Mucosa of stomach (tissue), 1 donor: ENCODE measurements around the gene CCDC33.

Experiments
- H3K27me3 ChIP-seq: one replicate; pipeline ENCODE4 v1.7.0; 2013; ENCODE audit warnings: mild to moderate bottlenecking, low read length; ENCODE audit not compliant: control insufficient read depth, insufficient read depth
- H3K36me3 ChIP-seq: one replicate; pipeline ENCODE4 v1.7.0; 2013; ENCODE audit warnings: low read length; ENCODE audit not compliant: control insufficient read depth, insufficient read depth
- H3K4me1 ChIP-seq: one replicate; pipeline ENCODE4 v1.7.0; 2013; ENCODE audit warnings: mild to moderate bottlenecking, low read length; ENCODE audit not compliant: control insufficient read depth, insufficient read depth
- H3K4me3 ChIP-seq: one replicate; pipeline ENCODE4 v1.7.0; 2013; ENCODE audit warnings: low read length
- H3K9ac ChIP-seq: one replicate; pipeline ENCODE4 v1.7.0; 2013; ENCODE audit warnings: mild to moderate bottlenecking, low read length, moderate library complexity
- H3K9me3 ChIP-seq: one replicate; pipeline ENCODE4 v1.7.0; 2013; ENCODE audit warnings: mild to moderate bottlenecking, low read length, moderate library complexity; ENCODE audit not compliant: control insufficient read depth
- donor health status: Pancreatic carcinoma.

Gene CCDC33

DNA sequence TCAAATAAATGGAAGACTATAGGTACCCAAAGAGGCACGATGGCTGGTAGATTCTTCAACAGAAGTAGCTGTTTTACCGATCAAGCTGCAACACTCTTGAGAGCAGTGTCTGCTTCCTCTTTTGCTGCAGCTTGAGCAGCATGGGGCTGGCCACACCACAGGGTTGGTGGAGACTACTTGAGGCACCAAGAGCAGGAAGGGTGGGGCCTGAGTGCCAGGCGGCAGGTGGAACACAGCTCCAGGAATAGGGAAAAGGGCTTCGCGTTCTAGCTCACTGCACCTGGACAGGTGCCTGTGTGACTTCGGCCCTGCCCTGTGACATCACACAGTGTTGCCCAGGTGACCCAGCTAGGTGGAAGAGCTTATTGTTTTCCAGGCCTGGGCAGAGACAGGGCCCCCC lies at the start of gene CCDC33:
TSS of gene CCDC33 (plus strand) at position 365 of the 400 bp plus-strand sequence. CDS start 394 bp downstream, outside the sequence.
- Histone ChIP-seq H3K36me3 (no peaks in the 10 kb centered on the region), H3K9ac (no peak within 1 kb of the TSS), H3K9me3 (no peaks in the 10 kb centered on the region), H3K27me3 (no peaks in the 10 kb centered on the region), H3K4me3 (no peak within 1 kb of the TSS), H3K4me1 (peaks cover 51% of the 10 kb centered on the region)

GRCh38 chr15:74188216-74188615 lies 47.9 kb upstream of the CCDC33 start:
- Histone ChIP-seq H3K9me3 (no peaks in the 10 kb centered on the region), H3K27me3 (no peaks in the 10 kb centered on the region), H3K4me1 (no peaks in the 10 kb centered on the region), H3K4me3 (no peak overlapping the region), H3K36me3 (no peaks in the 10 kb centered on the region), H3K9ac (no peak overlapping the region)

DNA sequence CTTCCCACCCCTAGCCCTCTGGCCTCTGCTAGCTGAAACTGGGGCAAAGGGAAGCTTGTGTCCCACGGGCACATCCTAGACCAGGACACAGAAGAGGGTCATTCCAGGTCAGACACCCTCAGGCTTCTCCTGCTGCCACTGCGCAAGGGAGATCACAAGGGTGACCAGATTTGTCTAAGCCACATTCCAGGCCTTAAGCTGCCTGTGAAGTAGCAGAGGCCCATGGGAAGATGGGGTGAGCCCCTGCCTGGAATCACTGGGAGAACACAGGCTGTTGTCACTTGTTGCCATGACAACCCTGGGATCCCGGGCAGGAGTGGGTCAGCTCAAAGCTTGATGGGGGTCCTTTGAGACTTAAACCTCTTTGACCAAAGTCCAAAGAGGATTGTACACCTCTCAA lies 44.3 kb upstream of the CCDC33 start:
- peaks cover 10% of the 10 kb centered on the region for H3K4me1 ChIP-seq
- no peaks in the 10 kb centered on the region for H3K9me3 ChIP-seq
- no peak overlapping the region for H3K9ac ChIP-seq
- no peaks in the 10 kb centered on the region for H3K27me3 ChIP-seq
- no peaks in the 10 kb centered on the region for H3K36me3 ChIP-seq
- no peak overlapping the region for H3K4me3 ChIP-seq

DNA sequence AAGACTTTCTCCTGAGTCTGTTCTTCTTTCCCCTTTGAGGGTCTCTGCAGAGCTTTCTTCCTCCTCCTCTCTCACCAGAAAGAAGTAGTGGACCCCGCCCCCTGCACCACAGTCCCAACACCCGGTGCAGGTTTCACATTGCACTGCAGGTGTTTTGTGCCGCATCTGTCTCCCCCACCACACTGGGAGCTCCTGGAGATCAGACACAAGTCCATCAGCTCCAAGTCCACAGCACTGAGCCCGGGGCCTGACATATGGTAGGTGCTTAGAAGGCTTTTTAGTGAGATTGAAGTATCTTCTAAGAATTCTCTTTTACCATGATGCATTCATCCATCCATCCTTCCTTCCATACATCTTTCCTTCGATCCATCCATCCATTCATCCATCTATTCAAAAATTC lies 43.4 kb upstream of the CCDC33 start:
- Histone ChIP-seq H3K27me3 (no peaks in the 10 kb centered on the region), H3K9ac (no peak overlapping the region), H3K9me3 (no peaks in the 10 kb centered on the region), H3K4me3 (no peak overlapping the region), H3K4me1 (peaks cover 10% of the 10 kb centered on the region), H3K36me3 (no peaks in the 10 kb centered on the region)

DNA sequence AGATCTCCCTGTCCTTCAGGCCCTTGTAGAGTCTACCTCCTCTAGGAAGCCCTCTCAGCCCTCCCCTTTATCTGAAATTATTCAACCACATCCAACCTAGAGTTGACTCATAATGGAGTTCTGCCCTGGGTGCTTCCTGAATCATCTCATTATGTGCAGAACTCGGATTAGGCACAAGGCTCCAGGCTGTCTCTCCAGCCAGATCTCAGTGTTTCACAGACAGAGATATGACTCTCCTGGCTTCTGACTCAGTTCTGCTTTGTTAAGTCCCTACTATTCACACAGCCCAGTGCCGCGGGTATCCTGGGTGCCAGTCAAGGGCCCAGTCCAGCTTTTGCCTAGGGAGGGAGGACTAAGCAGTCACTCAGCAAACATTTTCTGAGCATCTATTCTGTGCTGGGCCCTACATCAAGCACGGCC lies 42.8 kb upstream of the CCDC33 start:
- H3K9me3 ChIP-seq, result no peaks in the 10 kb centered on the region
- no peak overlapping the region for H3K4me3 ChIP-seq
- peaks cover 10% of the 10 kb centered on the region for H3K4me1 ChIP-seq
- H3K27me3 ChIP-seq, result no peaks in the 10 kb centered on the region
- H3K9ac ChIP-seq, result no peak overlapping the region
- no peaks in the 10 kb centered on the region for H3K36me3 ChIP-seq

DNA sequence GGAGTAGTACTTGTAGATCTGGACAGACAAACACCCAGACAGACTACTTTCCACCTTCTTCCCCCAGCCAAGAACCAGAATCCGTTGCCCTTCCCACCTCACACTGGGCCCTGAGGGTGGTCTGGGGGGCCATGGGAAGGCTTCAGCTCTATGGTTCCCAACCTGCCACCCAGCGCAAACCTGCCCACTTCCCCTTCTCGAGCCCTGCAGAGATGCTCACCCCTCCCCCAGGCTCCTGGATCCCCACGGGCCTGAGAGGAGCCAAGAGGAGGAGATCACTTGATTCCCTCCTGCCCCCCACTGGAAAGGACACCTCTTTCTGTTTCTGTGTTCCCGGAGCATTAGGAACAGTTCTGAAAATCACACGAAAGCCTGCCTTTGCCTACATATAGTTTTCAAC lies 42.2 kb upstream of the CCDC33 start:
- no peaks in the 10 kb centered on the region for H3K27me3 ChIP-seq
- no peaks in the 10 kb centered on the region for H3K36me3 ChIP-seq
- H3K4me3 ChIP-seq, result no peak overlapping the region
- no peaks in the 10 kb centered on the region for H3K9me3 ChIP-seq
- H3K4me1 ChIP-seq, result peaks cover 10% of the 10 kb centered on the region
- no peak overlapping the region for H3K9ac ChIP-seq

- Histone ChIP-seq H3K9ac (no peak overlapping the region), H3K9me3 (no peaks in the 10 kb centered on the region), H3K4me3 (no peak overlapping the region), H3K36me3 (no peaks in the 10 kb centered on the region), H3K27me3 (no peaks in the 10 kb centered on the region), H3K4me1 (peaks cover 10% of the 10 kb centered on the region)
These were observed 41.3 kb upstream of the CCDC33 start for GRCh38 chr15:74194572-74195559.

DNA sequence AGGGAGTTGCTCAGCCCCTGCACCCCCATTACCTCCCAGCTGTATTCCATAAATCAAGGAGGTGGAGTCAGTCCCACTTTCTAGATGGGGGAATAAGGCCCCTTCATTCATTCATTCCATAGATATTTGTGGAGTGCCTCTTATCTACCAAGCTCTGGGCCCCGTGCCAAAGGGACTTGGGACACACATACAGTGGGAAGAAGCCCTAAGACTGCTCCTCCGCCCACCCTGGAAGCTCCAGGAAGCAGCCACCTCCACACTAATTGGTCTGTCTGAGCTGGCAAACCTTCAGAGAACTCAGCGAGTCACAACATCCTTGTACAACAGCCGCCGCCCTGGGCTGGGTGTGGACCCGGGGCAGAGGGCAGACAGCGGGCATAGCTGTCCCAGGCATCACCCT lies 40.0 kb upstream of the CCDC33 start:
- Histone ChIP-seq H3K4me3 (no peak overlapping the region), H3K36me3 (no peaks in the 10 kb centered on the region), H3K27me3 (no peaks in the 10 kb centered on the region), H3K9ac (no peak overlapping the region), H3K9me3 (no peaks in the 10 kb centered on the region), H3K4me1 (peaks cover 10% of the 10 kb centered on the region)

DNA sequence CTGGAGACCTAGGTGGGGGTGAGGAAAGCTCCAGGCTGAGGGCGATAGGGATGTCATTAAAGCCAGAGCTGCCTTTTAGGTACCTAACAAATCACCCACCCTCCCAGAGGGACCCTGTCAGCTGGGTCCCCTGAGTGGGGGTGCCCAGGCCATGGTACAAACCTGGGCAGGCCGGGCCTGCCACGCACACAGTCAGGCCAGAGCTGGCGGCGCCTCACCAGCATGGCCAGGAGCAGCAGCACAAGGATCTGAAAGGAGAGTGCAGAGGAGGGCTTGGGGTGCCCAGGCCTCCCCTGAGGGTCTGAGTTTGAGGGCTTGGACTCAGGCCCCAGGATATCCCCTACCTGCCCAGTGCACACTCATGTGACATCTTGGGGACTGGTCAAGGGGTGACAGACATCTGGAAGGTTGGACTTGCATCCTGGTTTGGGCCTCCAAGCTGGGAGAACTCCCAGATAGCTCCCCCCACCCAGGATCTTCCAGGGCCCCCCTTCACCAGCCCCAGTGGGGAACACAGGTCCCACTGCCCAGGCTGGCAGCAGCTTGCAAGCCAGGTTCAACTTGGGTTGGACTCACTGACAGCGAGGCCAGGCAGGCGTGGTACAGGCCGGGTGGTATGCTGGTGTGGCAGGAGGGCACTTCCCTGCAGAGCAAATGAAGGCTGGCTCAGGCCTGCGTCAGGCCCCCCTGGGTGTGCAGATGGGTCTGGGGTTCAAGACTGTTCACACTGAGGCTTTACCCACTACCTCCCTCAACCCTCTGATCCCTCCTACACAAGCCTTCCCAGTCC lies 38.8 kb upstream of the CCDC33 start:
- H3K4me1 ChIP-seq, result peaks cover 11% of the 10 kb centered on the region
- no peak overlapping the region for H3K4me3 ChIP-seq
- peaks cover 10% of the 10 kb centered on the region for H3K27me3 ChIP-seq
- H3K36me3 ChIP-seq, result no peaks in the 10 kb centered on the region
- no peaks in the 10 kb centered on the region for H3K9me3 ChIP-seq
- H3K9ac ChIP-seq, result no peak overlapping the region

GRCh38 chr15:74199297-74199652 lies 36.9 kb upstream of the CCDC33 start:
- H3K4me1 ChIP-seq, result peaks cover 21% of the 10 kb centered on the region
- H3K9ac ChIP-seq, result no peak overlapping the region
- no peak overlapping the region for H3K4me3 ChIP-seq
- peaks cover 25% of the 10 kb centered on the region for H3K27me3 ChIP-seq
- H3K36me3 ChIP-seq, result no peaks in the 10 kb centered on the region
- no peaks in the 10 kb centered on the region for H3K9me3 ChIP-seq

DNA sequence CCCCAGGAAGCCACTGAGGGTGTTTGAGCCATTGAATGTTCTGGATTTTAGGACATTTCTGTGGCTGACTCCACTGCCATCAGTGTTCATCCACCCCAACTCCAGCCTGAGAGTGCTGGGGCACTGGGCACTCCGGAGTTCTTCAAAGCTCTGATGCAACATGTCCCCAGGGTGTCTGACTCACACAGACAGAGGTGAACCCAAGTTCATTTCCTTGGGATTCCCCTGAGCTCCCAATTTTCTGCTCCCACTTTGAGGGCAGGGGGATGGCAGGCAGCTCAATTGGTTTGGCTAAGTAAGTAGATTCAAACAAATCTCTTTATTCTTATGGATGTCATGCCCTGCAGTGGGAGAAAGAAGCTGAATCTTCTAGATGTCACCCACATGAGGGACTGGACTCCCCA lies 35.7 kb upstream of the CCDC33 start:
- no peak overlapping the region for H3K9ac ChIP-seq
- peaks cover 25% of the 10 kb centered on the region for H3K27me3 ChIP-seq
- H3K4me1 ChIP-seq, result peaks cover 21% of the 10 kb centered on the region
- no peaks in the 10 kb centered on the region for H3K36me3 ChIP-seq
- H3K9me3 ChIP-seq, result no peaks in the 10 kb centered on the region
- H3K4me3 ChIP-seq, result no peak overlapping the region

DNA sequence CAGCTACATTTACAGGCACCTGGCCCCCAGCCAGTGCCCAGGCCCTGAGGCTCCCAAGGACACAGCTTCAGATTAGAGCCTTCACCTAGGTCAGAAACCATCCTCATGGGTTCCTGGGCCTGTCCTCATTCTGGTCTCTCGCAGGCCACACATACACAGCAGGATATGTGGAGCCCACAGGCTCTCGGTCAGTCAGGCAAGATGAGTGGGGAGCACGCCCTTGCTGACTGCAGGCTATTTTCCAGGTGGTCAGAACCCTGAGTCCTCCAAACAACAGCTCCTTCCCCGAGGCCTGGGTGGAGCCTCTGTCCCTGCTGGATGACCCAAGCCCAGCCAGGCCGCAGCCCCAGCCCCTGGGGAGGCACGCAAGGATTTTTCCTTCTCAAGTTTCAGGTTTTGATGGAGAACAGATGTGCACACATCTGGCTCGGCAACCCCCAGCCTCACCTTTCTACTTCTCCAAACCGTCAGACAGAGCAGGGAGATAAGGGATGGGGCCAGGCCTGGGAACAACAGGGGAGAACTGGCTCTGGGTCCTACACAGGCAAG lies 35.2 kb upstream of the CCDC33 start:
- peaks cover 19% of the 10 kb centered on the region for H3K4me1 ChIP-seq

More for the DNA sequence above, 35.2 kb upstream of the CCDC33 start:
- H3K27me3 ChIP-seq, result peaks cover 28% of the 10 kb centered on the region
- H3K4me3 ChIP-seq, result no peak overlapping the region
- H3K9ac ChIP-seq, result no peak overlapping the region
- H3K9me3 ChIP-seq, result no peaks in the 10 kb centered on the region
- H3K36me3 ChIP-seq, result no peaks in the 10 kb centered on the region
